Bone marrow (tissue), 2 donors: ENCODE data around the gene CETP.

ENCODE experiments used
- DNase-seq, 2 donors: peaks; one replicate each; lab custom pipeline; 2025; lab: John Stamatoyannopoulos, UW

The CETP gene, protein sequence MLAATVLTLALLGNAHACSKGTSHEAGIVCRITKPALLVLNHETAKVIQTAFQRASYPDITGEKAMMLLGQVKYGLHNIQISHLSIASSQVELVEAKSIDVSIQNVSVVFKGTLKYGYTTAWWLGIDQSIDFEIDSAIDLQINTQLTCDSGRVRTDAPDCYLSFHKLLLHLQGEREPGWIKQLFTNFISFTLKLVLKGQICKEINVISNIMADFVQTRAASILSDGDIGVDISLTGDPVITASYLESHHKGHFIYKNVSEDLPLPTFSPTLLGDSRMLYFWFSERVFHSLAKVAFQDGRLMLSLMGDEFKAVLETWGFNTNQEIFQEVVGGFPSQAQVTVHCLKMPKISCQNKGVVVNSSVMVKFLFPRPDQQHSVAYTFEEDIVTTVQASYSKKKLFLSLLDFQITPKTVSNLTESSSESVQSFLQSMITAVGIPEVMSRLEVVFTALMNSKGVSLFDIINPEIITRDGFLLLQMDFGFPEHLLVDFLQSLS

DNA sequence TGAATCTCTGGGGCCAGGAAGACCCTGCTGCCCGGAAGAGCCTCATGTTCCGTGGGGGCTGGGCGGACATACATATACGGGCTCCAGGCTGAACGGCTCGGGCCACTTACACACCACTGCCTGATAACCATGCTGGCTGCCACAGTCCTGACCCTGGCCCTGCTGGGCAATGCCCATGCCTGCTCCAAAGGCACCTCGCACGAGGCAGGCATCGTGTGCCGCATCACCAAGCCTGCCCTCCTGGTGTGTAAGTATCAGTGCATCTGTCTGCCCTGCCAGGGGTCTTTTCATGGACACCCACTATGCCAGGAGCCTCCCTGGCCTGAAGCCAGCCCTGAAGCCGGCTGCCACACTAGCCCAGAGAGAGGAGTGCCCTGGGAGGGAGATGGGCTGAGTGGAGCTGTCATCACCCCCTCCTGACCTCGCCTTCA is at the start of gene CETP:
CETP (plus strand) TSS at position 100 of the 431 bp plus-strand sequence; CDS start at position 130, 30 bp downstream.
- no peak for DNase-seq

DNA sequence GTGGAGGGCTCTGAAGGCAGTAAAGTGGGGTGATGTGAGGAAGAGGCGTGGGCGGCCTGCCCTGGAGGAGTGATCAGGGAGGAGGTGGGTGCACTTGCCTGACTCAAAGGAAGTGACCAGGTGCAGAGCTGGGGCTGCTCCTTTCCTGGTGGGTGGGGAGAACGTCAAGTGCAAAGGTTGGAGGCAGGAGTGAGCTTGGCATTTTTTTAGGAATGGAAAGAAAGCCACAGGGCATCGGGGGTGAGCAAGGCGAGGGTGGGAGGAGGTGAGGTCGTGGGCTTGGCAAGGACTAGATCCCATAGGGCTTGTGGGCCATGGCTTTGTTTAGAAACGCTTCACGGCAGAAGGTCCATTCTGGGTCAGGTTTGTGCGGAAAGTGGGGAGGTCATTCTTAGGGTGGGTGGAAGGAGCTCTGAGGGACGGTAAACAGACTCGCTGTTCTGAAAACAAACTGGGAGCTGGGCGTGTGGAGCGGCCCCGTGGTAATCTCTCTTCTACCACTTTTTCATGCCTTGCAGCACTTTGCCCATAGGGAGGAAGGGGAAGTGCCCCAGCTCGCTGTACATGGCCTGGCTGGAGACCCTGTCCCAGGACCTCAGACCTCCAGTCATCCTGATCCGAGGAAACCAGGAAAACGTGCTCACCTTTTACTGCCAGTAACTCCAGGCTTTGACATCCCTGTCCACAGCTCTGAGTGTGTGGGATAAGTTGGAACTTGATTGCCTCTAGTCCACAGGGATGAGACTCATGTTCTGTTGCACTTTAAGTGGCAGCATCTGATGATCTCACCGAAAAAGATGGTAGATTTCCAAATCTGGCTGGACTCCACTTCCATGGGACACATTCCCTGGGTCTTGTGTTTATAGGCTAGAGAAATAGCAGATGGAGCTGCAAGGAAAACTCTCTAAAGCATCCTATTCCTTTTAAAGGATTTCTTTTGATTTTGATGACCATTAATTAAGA is 48.7 kb upstream of the CETP start:
- DNase-seq, result no peak

DNA sequence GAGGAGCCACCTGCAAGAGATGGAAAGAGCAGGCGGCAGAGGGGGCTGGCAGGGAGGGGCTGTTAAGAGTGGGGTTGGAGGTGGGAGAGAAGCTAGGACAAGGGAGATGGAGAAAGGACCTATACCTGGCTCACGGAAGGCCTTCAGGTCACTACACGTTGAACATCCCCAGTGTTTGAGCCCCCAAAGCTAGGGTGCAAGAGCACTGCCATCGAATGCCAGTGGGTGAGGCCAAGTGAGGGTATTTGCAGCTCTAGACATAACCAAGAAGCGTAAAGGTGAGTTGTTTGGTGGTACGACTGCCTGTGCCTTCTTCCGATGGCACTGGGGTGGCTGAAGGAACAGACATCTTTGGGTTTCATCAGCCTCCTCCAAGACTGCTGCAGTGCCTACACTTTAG is 46.9 kb upstream of the CETP start:
- DNase-seq, result no peak

DNA sequence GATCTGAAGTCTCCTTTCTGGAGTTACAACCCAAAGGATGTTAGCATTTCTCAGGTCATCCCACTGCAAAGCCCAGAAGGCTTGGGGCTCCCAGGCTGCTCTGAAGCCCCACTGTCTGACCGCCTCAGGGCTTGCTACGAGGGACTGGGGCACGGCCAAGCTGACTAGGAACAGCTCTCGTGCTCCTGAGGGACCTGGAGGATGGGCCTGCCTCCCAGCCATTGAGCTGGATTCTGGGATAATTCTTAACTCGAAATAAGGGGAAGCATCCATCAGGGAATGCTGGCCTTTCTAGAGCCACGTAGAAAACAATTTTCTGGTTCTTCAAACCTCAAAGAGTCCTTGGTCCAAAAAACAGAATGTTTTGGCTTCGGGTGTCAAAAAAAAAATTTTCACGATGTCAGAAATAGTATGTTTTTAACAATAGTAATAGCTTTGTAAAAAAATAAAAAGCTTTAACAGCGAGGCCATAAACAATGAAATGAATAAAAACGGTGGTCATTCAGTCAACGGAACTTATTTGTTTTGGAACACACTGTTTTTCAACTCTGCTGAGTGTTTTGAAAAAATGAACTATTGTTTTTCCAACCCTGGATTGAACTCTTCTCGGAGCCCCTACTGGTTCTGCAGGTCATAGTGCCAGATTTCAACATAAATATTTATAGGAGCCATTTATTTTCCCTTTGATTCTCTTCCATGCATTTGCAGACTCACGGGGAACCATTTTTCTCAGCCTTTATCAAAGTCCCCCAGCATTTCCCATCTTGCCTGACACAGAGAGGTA is 46.2 kb upstream of the CETP start:
- no peak for DNase-seq

DNA sequence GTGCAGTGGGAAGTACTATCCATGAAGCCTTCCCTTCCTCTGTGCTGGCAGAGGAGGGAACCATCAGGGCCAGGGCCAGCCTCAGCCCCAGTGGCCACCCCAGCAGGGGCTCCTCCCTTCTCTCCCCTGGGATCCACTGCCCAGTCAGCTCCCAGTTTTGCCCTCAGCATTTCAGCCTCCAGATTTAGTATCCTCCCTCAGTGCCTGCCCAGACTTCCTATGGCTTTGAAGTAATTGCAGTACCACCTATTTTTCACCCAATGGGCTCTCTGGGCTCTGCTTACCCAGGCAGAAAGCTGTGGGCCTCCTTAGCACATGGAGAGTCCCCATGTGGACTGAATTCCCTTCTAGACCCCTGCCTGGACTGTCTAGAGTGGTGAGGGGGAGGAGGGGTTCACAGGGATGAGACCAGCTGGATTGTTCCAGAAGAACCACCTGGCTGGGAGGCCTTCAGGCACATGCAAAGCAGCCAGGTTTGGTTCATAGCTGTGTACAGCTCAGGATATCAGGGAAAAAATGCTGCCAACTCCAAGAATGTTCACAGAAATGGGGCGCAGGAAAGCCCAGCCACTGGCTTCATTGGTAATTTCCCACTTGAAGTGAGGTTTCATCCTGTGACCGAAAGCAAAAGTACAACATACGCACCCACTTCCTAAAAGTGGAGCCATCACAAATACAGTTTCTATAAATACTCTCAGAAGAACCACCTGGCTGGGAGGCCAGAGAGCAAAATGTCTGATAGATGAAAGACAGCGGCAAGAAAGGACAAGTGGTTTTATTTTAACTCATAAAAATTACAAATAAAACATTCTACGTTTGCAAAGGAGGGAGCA is 45.0 kb upstream of the CETP start:
- DNase-seq, result peak in 1 of 2 donors; percentile 62

DNA sequence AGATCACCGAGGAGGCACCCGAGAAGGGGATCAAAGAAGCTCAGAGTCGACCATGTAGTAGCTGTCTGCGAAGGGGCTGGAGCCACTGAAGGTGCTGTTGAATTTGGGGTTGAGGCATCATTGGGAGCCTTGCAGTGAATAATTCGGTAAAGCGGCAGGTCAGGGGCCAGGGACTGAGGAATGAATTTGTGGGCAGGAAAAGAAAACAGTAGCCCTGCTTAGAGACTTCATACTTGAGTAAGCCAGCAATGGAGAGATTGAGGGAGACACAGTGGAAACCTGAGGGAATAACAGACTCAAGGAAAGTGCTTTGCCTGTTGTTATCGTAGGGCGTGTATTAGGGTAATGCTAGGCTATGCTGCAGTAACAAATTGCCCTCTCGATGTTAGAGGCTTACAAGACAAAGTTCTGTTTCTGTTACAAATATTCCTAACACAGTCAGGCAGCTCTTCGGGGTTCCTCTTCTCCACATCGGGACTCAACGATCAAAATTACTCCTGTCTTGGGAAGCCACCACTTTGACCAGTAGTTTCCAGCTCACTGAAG is 43.2 kb upstream of the CETP start:
- DNase-seq, result no peak

DNA sequence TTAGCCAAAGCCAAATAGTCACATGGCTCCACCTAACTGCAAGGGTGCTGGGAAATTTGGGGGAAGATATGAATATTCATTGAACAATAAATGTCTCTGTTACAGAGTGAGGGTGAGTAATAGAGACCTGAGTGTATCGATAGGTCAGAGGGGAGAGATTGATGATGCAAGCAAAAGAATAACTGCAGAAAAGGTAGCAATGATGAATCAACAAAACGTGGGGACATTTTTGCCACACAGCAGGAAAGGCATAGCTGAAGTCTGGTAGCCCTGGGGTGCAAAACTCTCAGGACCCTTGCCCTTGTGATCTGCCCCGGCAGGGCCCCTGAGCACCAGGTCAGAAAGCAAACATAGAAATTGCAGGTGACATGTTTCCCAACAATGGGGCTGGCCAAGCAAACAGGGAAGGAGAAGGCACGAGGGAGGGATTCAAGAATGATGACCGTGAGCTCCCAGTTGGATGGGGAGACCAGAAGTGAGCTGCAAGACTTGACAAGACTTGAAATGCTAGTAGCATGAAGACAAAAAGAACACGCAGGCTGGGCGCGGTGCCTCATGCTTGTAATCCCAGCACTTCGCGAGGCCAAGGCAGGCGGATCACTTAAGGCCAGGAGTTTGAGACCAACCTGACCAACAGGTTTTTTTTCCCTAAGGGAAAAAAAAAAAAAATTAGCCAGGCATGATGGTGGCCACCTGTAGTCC is 42.5 kb upstream of the CETP start:
- no peak for DNase-seq

DNA sequence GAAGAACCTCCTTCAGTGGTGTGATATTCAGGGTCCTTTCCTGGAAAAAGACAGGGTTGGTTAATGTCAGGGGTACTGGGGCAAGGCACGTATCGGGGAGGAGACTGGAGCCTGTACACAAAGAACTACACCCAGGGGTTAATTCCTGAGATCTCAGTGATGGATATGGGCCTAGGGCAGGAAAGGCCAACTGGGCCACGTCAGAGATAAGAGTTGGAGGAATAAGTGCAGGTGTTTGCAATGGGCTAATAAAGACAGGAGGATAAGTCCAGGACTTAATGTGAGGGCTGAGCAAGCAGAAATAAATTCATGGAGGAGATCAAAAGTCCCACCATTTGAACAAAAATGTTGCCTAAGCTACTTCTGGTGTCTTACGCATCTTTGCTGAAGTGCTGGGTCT is 40.2 kb upstream of the CETP start:
- no peak for DNase-seq

DNA sequence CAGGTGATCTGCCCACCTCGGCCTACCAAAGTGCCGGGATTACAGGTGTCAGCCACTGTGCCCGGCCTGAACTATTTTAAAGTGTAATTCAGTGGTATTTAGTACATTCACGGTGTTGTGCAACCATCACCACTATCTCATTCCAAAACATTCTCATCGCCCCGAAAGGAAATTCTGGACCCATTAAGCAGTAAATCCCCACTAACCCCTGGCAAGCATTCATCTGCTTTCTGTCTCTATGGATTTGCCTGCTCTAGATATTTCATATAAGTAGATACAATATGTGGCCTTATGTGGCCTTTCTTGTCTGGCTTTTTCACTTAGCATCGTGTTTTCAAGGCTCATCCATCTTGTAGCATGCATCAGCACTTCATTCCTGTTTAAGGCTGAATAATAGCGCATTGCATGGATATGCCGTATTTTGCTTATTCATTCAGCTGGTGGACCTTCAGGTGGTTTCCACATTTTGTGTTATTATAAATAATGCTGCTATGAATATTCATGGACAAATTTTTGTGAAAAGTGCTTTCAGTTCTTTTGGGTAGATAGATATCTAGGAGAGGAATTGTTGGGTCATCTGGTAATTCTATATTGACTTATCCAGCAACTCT is 38.2 kb upstream of the CETP start:
- DNase-seq, result no peak

DNA sequence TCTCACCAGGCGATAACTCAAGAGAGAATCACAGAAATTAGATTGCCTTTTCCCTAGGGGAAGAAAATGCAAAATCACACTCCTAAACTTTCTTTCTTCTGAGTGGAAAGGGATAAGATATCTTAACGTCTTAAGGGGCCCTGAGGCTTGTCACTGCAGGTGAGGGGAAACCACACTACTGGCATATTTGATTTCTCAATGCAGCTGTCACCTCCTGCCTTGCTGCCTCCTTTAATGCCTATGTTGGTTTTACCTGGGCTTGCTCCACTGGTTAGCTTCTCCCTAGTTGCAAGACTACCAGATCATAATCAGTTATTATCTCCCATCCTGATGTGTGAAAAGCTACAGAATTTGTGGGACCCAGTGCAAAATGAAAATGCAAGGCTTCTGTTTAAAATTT is 34.3 kb upstream of the CETP start:
- DNase-seq, result no peak

DNA sequence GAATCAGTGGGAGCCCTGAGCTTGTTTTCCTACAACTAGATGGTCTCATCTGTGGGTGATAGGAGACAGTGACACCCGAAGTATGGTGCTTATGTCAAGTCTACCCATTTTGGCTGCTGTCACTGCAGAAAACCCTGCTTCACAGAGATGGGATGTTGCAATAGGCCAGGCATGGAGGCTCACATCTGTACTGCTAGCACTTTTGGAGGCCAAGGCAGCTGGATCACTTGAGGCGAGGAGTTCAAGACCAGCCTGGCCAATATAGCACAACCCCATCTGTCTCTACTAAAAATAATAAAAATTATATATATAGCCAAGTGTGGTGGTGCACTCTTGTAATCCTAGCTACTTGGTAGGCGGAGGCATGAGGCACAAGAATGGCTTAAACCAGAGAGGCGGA is 32.1 kb upstream of the CETP start:
- no peak for DNase-seq

DNA sequence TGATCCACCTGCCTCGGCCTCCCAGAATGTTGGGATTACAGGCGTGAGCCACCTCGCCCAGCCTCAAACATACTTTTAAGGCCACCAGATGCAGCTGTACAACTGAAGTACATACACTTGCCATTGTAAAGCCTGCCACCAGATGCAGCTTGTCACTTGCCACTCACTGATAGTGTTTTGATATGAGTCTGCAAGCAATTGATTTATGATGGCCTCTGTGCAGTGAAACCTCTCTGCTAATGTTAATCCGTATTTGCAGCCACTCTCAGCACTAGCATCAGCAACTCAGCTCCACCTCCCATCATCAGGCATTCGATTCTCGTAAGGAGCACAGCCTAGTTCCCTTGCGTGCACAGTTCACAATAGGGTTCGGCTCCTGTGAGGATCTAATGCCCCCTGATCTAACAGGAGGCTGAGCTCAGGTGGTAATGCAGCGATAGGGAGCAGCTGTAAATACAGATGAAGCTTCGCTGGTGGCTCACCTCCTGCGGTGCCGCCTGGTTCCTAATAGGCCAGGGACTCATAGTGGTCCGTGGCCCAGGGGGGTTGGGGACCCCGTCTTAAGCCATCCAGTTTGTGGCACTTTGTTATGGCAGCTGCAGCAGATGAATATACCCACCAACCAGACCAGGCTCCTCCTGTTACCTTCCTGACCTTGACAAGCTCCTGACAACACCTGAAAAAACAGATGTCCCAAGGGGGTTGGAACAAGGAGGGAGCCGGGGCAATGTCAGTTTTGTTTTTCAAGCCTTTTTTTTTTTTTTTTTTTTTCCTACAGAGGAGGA is 31.1 kb upstream of the CETP start:
- DNase-seq, result no peak

DNA sequence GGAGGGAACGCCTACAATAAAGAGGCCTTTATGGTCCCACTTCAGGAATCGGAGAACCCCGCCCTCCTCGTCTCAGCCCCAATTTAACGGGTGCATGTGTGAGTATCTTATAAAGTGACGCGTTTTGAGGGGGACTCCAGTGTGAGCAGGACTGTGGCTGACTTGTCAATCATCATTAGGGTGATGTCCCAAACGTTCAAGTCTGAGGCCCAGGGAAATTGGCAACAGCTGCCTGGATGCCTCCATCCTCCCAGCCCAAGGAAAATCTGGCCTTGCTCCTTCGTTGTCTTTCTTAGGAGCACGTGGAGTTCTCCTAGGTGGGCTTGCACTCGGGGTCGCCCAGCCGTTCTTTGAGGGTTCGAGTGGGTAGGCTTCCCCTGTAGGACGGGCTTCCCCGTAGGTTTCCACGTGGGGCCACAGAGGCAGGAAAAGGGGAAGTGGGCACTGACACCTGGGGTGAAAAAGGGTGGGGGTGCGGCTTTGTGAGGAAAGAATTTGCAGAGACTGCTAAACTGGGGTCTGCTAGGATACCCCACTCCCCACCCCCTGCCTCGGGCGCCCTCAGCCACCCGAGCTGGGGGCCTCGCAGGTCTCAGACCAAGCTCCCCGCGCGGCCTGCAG is 30.4 kb upstream of the CETP start:
- DNase-seq, result no peak

DNA sequence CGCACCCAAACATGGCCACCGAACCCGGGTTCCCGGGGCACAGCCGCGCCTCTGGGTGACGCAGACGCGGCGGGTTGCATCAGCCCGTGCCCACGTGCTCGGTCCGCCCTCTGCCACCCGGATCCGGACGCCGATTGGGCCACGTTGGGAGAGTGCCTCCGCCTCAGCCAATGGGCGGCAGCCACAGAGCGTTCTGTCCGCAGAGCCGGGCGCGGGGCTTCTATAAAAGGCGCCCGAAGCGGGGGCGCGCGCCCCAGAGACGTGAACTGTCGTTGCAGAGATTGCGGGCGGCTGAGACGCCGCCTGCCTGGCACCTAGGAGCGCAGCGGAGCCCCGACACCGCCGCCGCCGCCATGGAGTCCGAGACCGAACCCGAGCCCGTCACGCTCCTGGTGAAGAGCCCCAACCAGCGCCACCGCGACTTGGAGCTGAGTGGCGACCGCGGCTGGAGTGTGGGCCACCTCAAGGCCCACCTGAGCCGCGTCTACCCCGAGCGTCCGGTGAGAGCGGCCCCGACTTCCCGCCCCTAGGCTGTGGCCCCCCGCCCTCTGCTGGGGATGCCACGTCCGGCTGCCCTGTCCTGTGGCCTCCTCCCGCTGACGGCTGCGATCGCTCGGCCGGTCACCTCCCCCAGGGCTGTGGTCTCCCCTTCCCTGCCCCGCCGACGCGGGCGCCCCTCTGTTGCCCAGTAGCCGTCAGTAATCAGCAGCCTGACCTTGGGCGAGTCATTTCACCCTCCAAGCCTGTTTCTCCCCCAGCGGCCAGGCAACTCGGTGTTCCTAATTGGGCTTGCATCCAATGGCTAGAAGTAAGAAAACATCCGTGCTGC is 29.6 kb upstream of the CETP start, which contains the start of gene HERPUD1:
HERPUD1 (plus strand) TSS at position 251 of the 829 bp plus-strand sequence; CDS start at position 354, 103 bp downstream.
- DNase-seq, result peak; percentile 91 to 94

DNA sequence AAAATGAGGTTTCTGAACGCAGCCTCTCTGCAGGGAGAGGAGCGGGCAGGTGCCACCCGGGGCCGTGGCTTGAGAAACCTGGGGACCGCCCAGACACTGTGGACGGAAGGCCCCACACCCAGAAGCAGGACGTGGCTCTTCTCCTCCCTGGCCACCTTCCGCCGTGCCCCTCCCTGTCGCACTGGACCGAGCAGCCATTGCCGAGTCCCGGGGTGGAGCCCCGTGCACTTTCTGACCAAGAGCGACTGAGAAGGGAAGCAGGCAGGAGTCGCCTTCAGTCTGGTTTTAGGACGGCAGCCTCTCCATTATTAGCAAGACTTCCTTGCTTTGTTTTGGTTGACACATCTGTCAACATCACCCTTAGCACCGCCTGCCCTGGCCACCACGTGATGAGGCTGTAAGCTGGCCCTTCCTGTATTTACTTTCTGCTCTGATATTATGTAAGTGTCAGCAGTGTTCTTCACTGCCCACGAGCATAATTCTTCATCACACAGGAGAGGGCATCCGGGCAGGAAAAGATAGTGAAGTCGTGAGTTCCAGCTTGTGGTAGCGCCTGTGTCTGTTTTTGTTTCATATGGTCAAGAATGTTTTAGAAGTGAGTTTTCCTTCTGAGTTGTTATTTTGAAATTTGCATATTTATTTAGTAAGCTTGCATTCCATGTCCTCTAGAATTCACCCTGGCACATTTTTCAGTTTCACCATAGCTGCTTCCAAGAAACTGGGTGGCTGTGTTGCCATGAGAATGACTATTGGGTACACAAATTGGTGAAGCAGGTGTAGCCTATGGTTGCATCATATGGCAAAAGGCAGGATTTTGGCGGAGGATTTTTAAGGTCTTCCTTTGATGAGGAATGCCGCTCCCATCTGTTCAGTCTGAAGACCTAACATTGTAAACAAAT is 28.8 kb upstream of the CETP start:
- DNase-seq, result peak in 1 of 2 donors; percentile 62
